ENCODE measurements around the gene FXYD1. TPM values are rescaled to one million over a fixed set of nuclear protein-coding genes. Genes with fewer than 3 reads are reported as not detected.
"Not testable (repeated sequence)": the region's sequence is repeated elsewhere in the genome, so short reads cannot be mapped to it uniquely, and the experiment has no call there.

FXYD1 gene
- total RNA-seq, 1 donor from 2014 or later: 50.2 TPM

DNA sequence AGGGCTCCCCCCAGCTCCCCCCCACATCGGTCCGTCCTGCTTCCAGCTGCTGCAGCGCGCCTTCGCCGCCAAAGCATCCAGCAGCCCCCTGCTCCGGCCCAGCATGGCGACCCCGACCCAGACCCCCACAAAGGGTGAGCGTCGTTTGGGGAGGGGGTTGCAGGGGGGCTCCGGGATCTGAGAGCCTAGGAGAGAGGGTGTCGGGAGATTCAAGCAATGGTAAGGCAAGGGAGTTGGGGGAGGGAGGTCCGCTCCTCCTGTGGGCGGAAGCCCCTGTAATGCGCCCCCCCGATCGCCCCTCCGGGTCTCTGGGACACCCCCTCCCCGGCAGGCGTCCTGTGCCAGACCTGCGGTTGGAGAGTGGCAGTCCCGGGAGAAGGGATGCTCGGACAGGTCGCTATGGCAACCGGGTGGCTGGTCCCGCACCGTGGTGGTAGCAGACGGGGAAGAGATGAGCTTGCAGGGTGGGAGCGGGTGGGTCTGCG is 4.6 kb downstream of the FXYD1 start, which contains the start of gene FXYD7:
Gene FXYD7 (plus strand): TSS at position 25 of the 485 bp plus-strand sequence. CDS start 79 bp downstream, at position 104.
- no peak for DNase-seq (ENCODE audit: low spot score)

DNA sequence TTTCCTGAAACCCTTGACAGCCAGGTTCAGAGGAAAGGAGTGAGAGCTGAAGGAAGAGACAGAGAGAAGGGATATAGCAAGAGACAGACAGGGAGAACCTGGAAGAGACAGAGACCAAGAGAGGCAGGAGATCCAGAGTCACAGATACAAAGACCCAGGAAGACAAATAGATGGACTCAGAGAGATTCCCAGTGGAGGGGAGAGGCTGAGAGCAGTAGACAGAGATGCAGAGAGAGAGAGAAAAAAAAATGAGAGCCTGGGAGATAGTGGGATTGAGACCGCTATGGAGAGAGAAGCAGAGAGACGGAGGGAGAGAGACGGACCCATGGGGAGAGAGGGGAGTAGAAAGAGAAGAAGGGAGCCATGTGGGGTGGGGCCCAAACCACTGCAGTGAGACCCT is 5.2 kb downstream of the FXYD1 start:
- DNase-seq (ENCODE audit: low spot score): no peak

DNA sequence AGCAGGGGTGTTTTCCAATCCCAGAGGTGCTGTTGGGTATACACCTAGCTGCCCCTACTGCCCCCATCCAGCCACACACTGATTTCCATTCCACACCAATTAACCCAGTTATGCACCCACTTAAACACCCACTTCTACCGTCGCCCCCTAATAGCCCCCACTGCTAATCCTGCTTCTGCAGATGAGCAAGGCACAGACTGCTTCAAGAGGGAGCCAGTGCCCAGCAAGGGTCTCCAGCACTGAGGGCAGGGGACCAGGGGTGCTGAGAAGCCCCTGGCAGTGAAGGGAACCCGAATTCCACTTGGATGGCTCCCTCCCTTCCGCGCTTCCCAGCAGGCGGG is 5.6 kb downstream of the FXYD1 start:
- no peak for DNase-seq (ENCODE audit: low spot score)

DNA sequence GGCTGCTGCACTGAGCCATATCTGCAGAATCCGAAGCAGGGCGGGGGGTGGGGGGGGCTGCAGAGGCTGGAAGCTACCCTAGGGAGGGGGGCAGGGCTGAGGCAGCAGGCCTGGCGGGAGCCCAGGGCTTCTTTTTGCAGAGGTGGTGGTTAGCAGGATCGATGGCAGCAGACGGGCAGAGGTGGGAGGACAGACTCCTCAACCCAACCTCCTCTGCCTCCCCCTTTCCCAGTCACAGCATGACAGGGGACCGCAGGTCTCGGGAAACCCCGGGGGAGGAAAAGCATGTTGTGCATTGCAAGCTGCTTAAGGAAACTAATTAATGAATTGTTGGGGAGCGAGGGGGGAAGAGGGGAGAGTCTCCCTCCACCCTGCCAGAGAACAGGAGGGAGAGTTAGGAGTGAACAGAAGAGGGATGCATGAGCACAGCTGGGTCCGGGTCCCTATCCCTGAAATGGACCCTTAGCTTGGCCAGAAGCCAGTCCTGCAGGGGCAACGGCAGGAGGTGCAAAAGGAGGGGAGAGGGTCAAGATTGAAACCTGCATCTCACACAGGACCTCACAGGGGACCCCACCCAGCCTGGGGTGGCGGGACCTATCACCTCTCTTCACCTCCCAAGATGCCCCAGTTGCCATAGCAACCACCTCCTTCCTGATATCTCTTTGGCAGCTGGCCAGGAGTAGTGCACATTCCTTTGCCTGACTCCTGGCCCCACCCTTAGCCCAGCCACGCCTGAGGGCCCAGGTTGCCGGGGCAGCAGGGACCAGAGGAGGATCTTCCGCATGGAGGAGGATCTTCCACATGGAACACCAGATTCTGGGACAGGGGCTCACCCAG is 6.2 kb downstream of the FXYD1 start:
- peak; percentile 83 for DNase-seq (ENCODE audit: low spot score)

DNA sequence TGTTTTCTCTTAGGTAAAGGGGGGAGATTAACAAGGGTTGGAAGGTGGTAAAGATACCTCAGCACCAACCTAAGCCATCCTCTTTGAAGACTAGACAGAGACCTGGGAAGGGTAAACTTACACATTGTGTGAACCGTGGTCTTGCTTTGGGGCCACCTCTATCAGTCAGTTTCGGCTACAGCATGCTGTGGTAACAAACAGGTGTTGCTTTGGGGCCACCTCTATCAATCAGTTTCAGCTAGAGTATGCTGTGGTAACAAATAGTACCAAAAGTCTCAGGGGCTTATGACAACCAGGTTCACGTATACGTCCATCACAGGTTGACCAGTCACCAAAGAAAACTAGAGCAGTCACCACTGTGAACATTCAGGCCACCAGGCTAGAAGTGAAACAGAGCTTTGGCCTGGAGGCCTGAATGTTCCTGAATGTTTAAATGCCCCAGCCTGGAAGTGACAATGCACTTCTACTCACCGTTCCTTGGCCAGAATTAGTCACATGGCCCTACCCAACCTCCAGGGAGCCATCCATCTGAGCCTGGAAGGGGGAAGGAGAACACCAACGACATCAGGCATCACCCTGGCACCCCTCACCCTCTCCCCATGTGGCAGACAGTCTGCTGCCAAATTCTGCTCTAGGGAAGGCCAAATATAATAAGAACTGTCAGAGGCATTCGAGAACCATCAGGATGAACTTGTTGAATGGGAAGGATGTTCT is 8.3 kb downstream of the FXYD1 start:
- DNase-seq (ENCODE audit: low spot score): no peak

DNA sequence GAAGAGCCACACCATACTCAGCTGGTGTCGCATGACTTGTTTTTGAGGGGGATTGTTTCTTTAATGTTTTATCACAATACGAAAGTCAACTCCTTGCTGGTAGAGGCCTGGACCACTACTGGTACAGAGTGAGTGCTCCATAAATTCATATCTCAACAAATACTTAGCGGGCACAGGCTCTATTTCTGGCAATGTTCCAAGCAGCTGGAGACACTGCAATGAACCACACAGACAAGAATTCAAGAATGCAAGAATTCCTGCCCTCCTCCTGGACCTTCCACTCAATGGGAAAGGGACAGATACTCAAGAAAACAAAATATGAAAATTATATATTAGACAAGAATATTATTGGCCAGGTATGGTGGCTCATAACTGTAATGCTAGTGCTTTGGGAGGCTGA is 10.8 kb downstream of the FXYD1 start:
- no peak for DNase-seq (ENCODE audit: low spot score)

DNA sequence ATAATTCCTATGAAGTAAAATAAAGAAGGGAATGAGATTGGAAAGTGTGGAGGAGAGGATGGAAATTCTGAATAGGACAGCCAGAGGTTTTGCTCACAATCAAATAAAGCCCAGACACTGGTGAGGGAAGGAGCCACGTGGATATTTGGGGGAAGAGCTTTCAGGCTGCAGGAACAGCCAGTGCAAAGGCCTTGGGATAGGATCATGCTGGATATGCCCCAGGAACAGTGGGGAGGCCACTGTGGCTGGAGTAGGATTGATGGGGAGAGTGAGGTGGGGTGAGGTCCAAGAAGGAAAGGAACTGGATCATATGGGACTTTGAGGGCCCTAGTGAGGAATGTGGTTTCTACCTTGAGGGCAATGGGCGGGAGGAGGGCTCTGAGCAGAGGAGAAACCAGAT is 11.8 kb downstream of the FXYD1 start:
- DNase-seq (ENCODE audit: low spot score): no peak

DNA sequence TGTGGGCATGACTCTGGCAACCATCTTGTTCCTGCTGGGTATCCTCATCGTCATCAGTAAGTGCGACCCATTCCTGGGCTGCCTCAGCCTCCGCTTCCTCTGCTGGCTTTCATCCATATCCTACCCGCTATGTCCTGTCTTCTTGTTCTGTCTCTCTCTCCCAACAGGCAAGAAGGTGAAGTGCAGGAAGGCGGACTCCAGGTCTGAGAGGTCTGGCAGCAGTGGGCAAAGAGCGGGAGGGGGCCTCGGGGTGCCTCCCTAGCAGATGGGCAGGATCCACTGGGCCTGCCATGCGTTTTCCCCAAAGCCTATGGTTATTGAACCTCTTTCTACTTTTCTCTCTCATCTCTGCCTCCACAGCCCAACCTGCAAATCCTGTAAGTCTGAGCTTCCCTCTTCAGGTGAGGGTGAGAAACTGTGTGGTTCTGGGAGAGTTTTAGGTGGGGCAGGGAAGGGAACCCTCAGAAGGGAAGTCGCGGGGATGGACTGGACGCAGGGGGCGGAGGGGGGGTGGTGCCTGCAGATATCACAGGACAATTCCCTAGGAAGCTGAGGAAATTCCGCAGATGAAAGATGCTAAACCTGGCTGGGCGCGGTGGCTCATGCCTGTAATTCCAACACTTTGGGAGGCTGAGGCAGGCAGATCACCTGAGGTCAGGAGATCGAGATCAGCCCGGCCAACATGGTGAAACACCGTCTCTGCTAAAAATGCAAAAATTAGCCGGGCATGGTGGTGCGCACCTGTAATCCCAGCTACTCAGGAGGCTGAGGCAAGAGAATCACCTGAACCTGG is 12.8 kb downstream of the FXYD1 start:
- no peak for DNase-seq (ENCODE audit: low spot score)

DNA sequence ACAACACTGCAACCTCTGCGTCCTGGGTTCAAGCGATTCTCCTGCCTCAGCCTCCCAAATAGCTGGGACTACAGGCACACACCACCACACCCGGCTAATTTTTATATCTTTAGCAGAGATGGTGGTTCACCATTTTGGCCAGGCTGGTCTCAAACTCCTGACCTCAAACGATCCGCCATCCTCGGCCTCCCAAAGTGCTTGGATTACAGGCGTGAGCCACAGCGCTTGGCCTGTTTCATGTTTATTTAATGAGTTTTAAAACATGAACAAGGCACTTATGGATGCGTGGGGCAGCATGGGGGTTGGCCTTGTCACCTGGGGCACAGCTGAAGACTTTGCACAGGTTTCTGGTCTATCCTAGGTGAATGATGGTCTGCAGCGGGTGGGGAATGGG is 14.5 kb downstream of the FXYD1 start:
- DNase-seq (ENCODE audit: low spot score): not testable (repeated sequence)

DNA sequence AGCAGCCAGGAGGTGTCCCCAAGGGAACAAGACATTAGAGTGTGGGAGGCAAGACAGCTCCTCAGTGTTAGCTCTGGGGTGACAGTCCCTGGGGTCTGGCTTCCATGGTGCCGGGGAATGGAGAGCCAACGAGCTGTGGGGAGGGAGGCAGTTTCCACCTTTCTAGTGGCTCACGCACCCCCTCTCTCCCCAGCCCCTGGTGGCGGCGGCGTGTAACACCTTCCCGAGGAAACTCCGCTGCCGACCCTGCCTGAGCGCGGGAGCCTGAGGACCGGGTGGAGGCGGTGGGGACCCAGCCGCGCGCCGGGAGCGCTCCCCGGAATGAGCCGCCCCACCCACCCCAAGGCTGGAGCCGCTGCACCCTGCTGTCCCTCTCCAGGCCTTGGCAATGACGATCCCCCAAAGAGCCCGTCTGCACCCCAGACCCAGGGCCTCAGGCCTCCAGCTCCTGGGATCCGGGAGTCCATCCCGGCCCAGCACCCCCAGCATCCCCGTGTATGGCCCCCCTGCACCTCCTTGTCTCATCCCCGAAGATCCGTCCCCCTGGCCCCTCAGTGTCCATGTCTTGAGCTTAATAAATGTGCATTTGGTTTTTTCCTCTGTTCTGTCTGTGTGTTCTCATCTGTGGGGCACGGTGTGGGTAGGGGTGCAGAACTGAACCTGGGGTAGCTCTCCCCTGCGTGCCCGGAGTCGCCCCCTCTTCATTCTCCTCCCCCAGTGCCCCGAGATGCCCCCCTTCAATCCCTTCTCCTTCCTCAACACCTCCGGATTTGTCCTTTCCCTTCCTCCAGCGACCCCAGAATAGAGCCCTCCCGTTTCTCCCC is 15.3 kb downstream of the FXYD1 start:
- no peak for DNase-seq (ENCODE audit: low spot score)

DNA sequence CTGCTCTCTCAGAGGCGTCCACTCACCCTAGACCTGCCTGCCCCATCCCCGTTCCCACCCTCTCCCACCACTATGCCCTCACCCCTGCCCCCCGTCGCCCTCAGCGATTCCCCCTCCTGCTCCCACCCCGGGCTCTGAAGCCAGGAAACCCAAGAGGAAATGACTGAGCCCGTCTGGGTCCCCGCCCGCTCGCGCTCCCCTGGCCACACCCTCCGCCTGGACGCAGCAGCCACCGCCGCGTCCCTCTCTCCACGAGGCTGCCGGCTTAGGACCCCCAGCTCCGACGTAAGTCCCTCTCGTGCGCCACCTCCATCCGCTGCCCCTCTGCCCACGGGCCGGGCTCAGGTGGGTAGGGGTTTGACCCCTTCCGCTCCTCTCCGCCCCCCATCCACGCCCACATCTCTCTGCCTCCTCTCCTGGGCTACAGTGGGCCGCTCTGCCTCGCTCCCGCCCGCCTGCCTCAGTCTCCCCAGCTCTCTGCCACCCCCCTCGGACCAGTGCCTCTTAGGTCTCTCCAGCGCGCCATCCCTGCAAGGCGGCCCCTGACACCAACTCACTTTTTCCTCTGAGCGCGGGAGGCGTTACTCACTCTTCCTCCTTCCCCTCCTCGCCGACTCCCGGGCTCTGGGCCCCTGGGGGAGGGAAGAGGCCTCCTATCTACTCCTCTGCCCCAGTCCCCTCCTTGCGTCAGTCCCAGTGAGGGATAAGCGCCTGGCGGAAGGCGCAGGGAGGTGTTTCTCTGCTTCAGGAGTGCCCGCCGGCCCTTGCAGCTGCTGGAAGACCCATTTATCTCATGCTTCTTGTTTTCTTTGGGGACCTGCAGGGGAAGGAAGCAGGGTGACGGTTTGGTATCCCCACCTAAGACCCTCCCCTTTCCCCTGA is 16.1 kb downstream of the FXYD1 start, which contains the start of gene FXYD5:
Gene FXYD5 (plus strand): TSS at position 211 of the 882 bp plus-strand sequence. CDS start 816 bp downstream, outside the sequence.
- DNase-seq (ENCODE audit: low spot score): peak; percentile 81

DNA sequence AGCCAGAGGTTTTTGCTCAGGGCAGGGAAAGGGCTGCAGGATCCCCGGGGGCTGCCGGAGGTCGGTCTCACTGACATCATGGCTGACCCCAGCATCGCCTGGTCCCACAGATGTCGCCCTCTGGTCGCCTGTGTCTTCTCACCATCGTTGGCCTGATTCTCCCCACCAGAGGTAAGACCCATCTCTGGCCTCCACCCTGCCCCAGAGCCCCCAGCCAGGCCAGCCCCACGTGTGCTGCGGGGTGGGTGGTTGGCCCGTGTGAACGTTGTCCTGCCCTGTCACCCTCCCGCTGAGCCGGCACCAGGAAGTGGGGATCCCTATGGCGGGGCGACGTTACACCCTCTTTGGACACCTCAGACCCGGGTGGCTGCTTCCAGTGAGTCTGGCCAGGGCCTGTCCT is 16.8 kb downstream of the FXYD1 start:
- no peak for DNase-seq (ENCODE audit: low spot score)

DNA sequence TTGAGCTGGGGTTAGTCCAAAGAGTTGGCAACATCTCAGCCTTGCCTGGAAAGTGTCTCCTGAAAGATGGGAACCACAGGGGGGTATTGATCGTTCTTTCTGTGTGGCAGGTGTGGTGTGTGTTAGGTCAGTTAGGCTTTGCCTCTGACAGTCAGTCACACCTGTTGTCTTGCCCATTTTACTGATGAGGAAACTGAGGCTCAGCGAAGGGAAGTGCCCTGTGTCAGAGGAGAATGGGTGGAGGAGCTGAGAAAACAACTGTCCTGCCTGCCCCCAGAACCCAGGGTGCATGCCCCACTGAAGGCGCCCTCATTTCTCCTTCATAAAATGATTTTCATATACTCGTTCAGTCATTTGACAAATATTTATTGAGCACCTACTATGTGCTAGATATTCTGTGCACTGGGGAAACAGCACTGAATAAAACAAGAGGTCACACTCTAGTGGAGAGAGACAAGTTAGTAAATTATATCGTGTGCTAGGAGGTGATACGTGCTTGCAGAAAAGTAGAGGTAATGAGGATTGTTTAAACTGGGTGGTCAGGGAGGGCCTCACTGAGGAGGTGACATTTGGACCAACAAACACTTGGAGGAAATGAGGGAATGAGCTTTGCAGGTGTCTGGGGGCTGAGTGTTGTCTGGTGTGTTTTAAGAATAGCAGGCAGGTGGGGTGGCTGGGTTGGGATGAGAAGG is 17.5 kb downstream of the FXYD1 start:
- no peak for DNase-seq (ENCODE audit: low spot score)

DNA sequence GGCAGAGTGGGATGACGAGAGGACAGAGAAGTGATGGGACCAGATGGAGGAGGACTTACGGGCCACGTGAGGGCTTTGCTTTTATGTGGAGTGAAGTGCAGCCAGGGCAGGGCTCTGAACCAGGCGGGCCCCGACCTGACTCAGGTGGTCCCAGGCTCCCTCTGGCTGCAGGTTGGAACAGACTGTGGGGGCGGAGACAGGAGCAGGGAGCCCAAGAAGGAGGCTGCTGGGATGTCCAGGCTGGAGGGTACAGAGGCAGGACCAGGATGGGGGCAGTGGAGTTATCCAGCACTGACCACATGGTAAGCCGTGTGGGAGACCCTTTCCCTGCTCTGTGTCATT is 18.0 kb downstream of the FXYD1 start:
- DNase-seq (ENCODE audit: low spot score): no peak

DNA sequence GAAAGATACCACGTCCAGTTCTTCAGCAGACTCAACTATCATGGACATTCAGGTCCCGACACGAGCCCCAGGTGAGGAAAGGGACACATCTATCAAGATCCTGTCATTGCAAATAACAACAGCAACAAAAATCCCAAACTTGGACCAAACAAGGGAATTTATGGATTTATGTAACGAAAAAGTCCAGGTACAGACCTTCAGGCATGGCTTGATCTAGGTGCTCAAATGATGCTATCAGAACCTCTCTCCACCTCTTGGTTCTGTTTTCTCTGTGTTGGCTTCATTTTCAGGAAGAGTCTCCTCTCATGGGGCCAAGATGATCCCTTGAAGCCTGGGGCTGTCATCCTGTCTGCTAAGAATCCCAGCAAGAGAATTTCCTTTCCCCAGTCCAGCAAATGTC is 18.8 kb downstream of the FXYD1 start:
- no peak for DNase-seq (ENCODE audit: low spot score)

DNA sequence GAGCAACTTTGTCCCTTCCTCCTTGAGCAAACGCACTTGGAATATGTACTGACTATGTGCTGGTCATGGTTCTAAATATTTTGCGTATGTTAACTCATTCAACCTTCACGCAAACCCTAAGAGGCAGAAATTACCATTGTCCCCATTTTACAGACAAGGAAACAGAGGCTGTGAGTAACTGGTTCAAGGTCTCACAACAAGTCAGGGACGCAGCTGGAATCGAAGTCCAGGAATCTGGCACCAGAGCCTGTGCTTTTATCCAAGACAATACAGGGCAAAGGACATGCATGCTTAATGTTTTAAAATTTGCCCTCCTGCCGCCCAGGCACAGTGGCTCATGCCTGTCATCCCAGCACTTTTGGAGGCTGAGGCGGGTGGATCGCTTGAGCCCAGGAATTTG is 21.0 kb downstream of the FXYD1 start:
- no peak for DNase-seq (ENCODE audit: low spot score)

DNA sequence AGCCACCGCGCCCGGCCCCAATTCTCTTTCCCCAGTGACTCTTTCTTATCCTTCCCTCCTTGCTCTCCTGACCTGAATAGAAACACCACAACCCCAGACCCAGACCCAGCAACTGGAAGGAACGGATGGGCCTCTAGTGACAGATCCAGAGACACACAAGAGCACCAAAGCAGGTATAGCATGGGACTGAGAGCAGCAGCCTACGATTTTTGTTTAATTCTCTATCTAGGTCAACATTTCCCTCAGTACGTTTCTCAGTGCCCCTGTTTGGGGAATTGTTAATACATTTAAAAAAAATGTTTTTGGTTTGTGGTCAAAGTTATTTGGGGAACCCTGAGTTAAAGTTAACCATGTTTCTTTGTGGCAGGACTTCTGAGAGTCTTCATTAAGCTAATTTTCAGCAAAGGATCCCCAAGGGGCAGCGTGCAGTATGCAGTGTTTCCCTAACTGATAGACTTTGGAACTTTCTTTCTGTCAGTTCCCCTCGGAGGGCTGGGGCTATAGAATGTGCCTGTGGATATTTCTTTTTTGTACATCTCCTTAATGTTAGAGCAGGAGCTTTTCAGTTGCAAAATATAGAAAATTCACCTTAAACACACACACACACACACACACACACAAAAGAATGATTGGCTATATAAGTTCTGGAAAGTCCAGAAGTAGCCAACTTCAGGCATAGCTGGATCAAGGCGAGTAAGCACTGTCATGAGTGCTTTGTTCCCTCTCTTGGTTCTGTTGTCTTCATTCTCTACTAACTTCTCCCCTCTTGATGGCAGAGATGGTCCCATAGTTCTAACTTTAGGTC is 22.2 kb downstream of the FXYD1 start:
- DNase-seq (ENCODE audit: low spot score): no peak

DNA sequence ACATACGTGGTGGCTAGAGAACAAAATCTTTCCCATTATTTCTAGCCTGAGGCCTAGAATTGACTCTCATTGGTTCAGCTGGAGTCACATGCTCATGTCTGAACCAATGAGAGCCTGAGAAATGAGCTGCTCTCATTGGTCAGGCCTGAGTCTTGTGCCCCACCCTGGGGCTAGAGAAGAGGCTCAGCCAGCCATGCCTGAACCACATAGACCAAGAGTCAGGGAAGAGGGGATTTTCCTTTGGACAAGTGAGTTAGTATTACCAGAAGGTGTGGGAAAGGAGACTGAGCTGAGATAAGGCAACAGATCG is 22.8 kb downstream of the FXYD1 start:
- DNase-seq (ENCODE audit: low spot score): no peak

Data from ureter (tissue), 1 donor.